Esophagus (tissue), 2 donors: ENCODE results near the gene ANAPC15. TPM values are rescaled to one million over a fixed set of nuclear protein-coding genes. Genes with fewer than 3 reads are reported as not detected.

Source experiments
- H3K27ac ChIP-seq, 2 donors: one replicate each; pipeline ENCODE4 v1.5.1; 2013; ENCODE audit warnings: low read depth in 2 of 2, mild to moderate bottlenecking in 2 of 2, inconsistent platforms in 1 of 2, low read length in 1 of 2, moderate library complexity in 1 of 2
- H3K27me3 ChIP-seq, 2 donors: one replicate each; pipeline ENCODE4 v1.6.1; 2013; ENCODE audit warnings: low read length in 2 of 2, control low read depth in 1 of 2, mild to moderate bottlenecking in 1 of 2; ENCODE audit not compliant: insufficient read depth in 2 of 2, control insufficient read depth in 1 of 2
- H3K36me3 ChIP-seq, 2 donors: one replicate each; pipeline ENCODE4 v1.6.1; 2013; ENCODE audit warnings: low read length in 1 of 2; ENCODE audit not compliant: control insufficient read depth in 2 of 2, insufficient read depth in 2 of 2
- H3K4me1 ChIP-seq, 2 donors: one replicate each; pipeline ENCODE4 v1.6.1; 2013; ENCODE audit warnings: low read length in 1 of 2; ENCODE audit not compliant: control insufficient read depth in 2 of 2, insufficient read depth in 2 of 2
- H3K4me3 ChIP-seq, 2 donors: one replicate each; pipeline ENCODE4 v1.5.1; 2013; ENCODE audit warnings: low read length in 2 of 2, mild to moderate bottlenecking in 2 of 2, low read depth in 1 of 2, moderate library complexity in 1 of 2
- H3K9me3 ChIP-seq, 2 donors: one replicate each; pipeline ENCODE4 v1.6.1; 2013; ENCODE audit warnings: mild to moderate bottlenecking in 2 of 2, low read depth in 1 of 2, low read length in 1 of 2, moderate library complexity in 1 of 2; ENCODE audit not compliant: control insufficient read depth in 2 of 2, insufficient read depth in 1 of 2
- WGBS, 2 donors: extraction: QIAGEN DNeasy Blood & Tissue Kit; methylation state at CpG; one replicate each; pipeline ENCODE4 v1.1.7; 2013; 5-methylcytosine and 5-hydroxymethylcytosine counted together
- polyA plus RNA-seq, 2 donors: library from polyadenylated mRNA; stranded (reverse); fragments of 200-250 nt; gene quantifications; one replicate each; pipeline ENCODE4 v1.2.3, GENCODE V29; 2013
- donor health status: healthy with polysubstance abuse.
- donor health status: Bipolar disorder and iron deficiency.

ANAPC15 gene
- polyA plus RNA-seq, 2 donors = 46.8 to 60.0 TPM

- H3K27me3 ChIP-seq = no peaks in the 10 kb centered on the region
- no peak overlapping the region for H3K4me3 ChIP-seq
- H3K9me3 ChIP-seq = no peaks in the 10 kb centered on the region
- peaks cover 6 to 17% of the 10 kb centered on the region in 2 donors for H3K4me1 ChIP-seq
- no peak overlapping the region for H3K27ac ChIP-seq
- WGBS, 2 donors = 80 to 85% methylated on average over 3 of the region's 3 CpGs
- H3K36me3 ChIP-seq = peaks cover 18 to 19% of the 10 kb centered on the region in 2 donors
These were observed 12.5 kb downstream of the ANAPC15 start for GRCh38 chr11:72100009-72100408.

GRCh38 chr11:72098741-72099140 is 13.8 kb downstream of the ANAPC15 start:
- H3K36me3 ChIP-seq = peaks cover 18 to 25% of the 10 kb centered on the region in 2 donors
- H3K9me3 ChIP-seq = no peaks in the 10 kb centered on the region
- H3K4me3 ChIP-seq = no peak overlapping the region
- H3K4me1 ChIP-seq = peaks cover 6 to 17% of the 10 kb centered on the region in 2 donors
- H3K27ac ChIP-seq = no peak overlapping the region
- H3K27me3 ChIP-seq = no peaks in the 10 kb centered on the region
- WGBS, 2 donors = 96 to 100% methylated on average over 3 of the region's 3 CpGs

DNA sequence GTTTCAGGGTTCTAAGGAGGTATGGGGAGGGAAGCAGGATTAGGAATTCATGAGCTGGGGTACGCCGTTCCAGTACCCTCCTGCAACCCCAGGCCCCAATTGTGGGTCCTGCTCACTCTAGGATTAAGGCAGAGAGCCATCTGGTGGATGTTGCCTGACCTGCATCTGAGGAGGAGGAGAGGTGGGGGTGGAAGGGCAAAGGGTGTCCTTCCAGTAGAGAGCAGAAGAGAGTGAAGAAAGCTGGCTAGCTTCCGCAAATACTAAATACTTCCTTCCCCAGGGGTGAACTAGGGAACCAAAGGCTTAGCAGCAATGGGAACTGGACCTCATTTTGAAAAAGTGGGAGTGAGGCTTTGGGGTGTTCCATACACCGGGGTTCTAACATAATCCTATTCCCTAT is 21.2 kb downstream of the ANAPC15 start:
- Histone ChIP-seq H3K36me3 (peaks cover 7 to 10% of the 10 kb centered on the region in 2 donors), H3K27ac (peak overlapping the region; percentile 2 to 22), H3K27me3 (no peaks in the 10 kb centered on the region), H3K9me3 (no peaks in the 10 kb centered on the region), H3K4me1 (no peaks in the 10 kb centered on the region), H3K4me3 (no peak overlapping the region)
- WGBS, 2 donors = 37 to 47% methylated on average over 4 of the region's 4 CpGs

DNA sequence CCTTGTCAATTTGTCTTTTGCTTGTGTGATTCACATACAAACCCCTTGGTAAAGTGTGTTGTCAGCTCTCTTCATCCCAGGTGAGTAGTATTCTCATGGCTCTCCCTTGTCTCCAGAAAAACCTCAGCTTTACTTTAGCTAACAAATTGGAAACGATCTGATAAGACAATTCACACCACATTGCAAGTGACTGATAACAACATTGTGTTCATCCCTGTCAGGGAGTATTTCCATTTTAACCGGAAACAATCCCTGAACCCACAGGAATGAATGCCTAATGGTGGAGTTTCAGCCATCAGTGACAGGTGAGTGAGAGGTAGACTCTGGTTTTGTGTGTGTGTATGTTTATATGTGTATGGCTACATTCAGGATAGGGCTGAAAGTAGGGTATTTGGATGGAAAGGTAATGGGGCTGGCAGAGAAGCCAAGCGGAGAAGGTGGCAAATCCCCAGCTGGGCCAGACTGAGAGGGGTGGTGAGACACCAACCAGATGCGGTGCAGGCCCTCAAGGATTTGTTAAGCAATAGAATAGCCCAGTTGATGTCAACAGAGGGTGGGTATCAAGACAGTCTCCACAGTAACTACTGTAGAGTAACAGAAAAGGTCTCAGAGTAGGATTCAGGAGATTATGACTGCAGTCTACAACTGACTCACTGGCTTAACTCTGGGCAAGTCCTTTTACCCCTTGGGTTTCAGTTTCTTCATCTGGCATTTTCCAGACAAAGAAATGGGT is 24.3 kb downstream of the ANAPC15 start:
- peaks cover 0 to 3% of the 10 kb centered on the region in 2 donors for H3K4me1 ChIP-seq
- peaks cover 1 to 6% of the 10 kb centered on the region in 2 donors for H3K36me3 ChIP-seq
- no peaks in the 10 kb centered on the region for H3K9me3 ChIP-seq
- no peaks in the 10 kb centered on the region for H3K27me3 ChIP-seq
- 73 to 74% methylated on average over 4 of the region's 4 CpGs for WGBS, 2 donors
- H3K27ac ChIP-seq = peak overlapping the region in 1 of 2 donors; percentile 47
- no peak overlapping the region for H3K4me3 ChIP-seq

DNA sequence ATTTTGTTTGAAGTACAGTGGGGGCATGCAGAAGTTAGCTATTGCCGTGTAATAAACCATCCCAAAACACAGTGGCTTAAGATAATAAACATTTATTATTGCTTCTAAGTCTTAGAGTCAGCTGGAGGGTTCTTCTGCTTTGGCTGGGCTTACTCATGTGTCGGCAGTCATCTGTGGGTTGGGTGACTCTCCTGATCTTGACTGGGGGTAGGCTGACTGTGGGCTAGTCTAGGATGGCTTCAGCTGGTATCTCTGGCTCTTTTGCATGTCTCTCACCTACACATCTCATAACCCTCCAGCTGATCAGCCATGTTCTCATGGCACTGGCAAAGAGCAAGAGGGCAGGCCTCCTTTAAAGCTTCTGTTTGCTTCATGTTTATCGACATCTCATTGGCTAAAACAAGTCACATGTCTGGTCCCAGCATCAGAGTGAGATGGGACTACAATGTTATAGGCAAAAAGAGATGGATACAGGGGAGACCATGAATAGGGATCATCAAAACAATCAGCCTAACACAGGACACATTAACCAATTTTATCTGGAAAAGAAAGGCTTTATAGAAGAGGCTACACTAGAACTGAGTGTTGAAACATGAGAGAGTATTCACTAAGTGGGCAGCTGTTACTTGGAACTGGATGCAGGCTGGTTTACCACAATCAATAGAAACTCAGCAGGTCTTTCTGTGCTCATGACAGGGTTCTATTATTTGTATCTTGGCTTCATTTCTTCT is 26.7 kb downstream of the ANAPC15 start:
- no peak overlapping the region for H3K27ac ChIP-seq
- no peak overlapping the region for H3K4me3 ChIP-seq
- H3K4me1 ChIP-seq = peaks cover 0 to 7% of the 10 kb centered on the region in 2 donors
- H3K9me3 ChIP-seq = no peaks in the 10 kb centered on the region
- no peaks in the 10 kb centered on the region for H3K27me3 ChIP-seq
- WGBS, 2 donors = 86 to 91% methylated on average over 3 of the region's 3 CpGs
- H3K36me3 ChIP-seq = peaks cover 1 to 4% of the 10 kb centered on the region in 2 donors

GRCh38 chr11:72084965-72085364 is 27.5 kb downstream of the ANAPC15 start:
- WGBS, 2 donors = 69 to 76% methylated on average over 1 of the region's 1 CpG
- peaks cover 0 to 4% of the 10 kb centered on the region in 2 donors for H3K36me3 ChIP-seq
- H3K27me3 ChIP-seq = no peaks in the 10 kb centered on the region
- H3K4me3 ChIP-seq = no peak overlapping the region
- H3K4me1 ChIP-seq = peaks cover 0 to 7% of the 10 kb centered on the region in 2 donors
- peak overlapping the region in 1 of 2 donors; percentile 13 for H3K27ac ChIP-seq
- no peaks in the 10 kb centered on the region for H3K9me3 ChIP-seq

DNA sequence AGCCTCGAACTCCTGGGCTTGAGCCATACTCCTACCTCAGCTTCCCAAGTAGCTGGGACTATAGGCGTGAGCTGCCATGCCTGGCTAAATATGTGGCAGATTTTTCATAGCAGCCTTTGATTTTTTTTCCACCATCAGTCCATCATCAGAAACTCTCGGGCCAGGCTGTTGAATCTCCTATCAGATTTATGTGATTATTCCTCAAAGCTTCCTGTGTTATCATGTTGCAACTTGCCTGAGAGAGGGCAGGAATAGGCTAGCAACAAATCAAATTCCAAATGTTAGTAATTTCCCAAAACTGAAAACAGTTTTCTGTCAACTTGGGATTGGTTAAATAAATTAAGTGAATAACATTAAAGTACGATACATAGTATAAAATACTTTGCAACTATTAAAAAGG is 28.4 kb downstream of the ANAPC15 start:
- Histone ChIP-seq H3K4me1 (peaks cover 0 to 7% of the 10 kb centered on the region in 2 donors), H3K27ac (no peak overlapping the region), H3K27me3 (no peaks in the 10 kb centered on the region), H3K4me3 (no peak overlapping the region), H3K36me3 (peaks cover 0 to 4% of the 10 kb centered on the region in 2 donors), H3K9me3 (no peaks in the 10 kb centered on the region)
- 54 to 68% methylated on average over 4 of the region's 4 CpGs for WGBS, 2 donors

GRCh38 chr11:72083414-72083813 is 29.1 kb downstream of the ANAPC15 start:
- peak overlapping the region in 1 of 2 donors; percentile 55 for H3K27ac ChIP-seq
- H3K27me3 ChIP-seq = no peaks in the 10 kb centered on the region
- H3K9me3 ChIP-seq = no peaks in the 10 kb centered on the region
- H3K4me3 ChIP-seq = no peak overlapping the region
- peaks cover 0 to 7% of the 10 kb centered on the region in 2 donors for H3K4me1 ChIP-seq
- H3K36me3 ChIP-seq = peaks cover 0 to 4% of the 10 kb centered on the region in 2 donors
- WGBS, 2 donors = 77 to 90% methylated on average over 2 of the region's 2 CpGs

DNA sequence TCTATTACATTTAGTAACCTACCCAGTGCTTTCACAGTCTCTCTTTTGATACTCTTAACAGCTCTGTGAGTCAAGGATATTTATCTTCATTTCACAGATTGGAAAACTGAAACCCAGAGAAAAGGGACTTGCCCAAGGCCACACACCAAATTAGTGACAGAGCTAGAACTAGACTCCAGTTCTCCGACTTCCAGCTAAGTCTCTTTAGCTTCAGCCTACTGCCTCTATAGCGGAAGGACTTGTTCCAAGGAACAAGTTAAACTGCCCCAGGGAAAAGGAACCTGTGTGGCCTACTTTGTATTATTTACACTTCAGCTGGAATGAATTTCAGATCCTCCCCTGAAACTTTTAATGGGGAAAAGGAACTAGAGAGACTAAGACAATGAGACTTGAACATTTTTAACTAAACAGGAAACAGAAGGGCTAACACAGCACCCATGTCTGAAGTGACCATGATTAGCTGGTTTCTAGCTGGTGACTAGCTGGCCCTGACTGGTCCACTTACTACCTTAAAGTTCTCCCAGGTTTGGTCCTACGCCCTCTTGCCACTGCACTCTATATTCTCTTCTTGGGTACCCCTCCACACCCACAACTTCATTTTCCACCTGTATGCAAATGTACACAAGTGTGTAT is 30.6 kb downstream of the ANAPC15 start:
- Histone ChIP-seq H3K9me3 (no peaks in the 10 kb centered on the region), H3K4me3 (no peak overlapping the region), H3K27ac (peak overlapping the region; percentile 95 to 97), H3K4me1 (peaks cover 0 to 7% of the 10 kb centered on the region in 2 donors), H3K36me3 (no peaks in the 10 kb centered on the region), H3K27me3 (no peaks in the 10 kb centered on the region)
- WGBS, 2 donors = 60 to 63% methylated on average over 3 of the region's 3 CpGs
